Karpas-422 (cell line): Measurements from ENCODE around the gene MAFF. TPM values are rescaled to one million over a fixed set of nuclear protein-coding genes. Genes with fewer than 3 reads are reported as not detected.
"Not testable (repeated sequence)": the region's sequence is repeated elsewhere in the genome, so short reads cannot be mapped to it uniquely, and the experiment has no call there.

Source experiments
- DNase-seq: peaks from one replicate; pipeline ENCODE4 v3.0.0-alpha.2; 2015
- H2AFZ ChIP-seq: fragments of 200-600 bp; sonication (generic); 2 replicates; pipeline ENCODE4 v1.6.1; 2014; ENCODE audit warnings: antibody characterized with exemption, low read length, mixed read lengths
- H3K27ac ChIP-seq: fragments of 200-600 bp; sonication (generic); 2 replicates; pipeline ENCODE4 v1.5.1; 2014; ENCODE audit warnings: mild to moderate bottlenecking, low read length, moderate library complexity
- H3K27me3 ChIP-seq: fragments of 200-600 bp; sonication (generic); 2 replicates; pipeline ENCODE4 v1.6.1; 2014; ENCODE audit warnings: low read length, mixed read lengths
- H3K36me3 ChIP-seq: fragments of 200-600 bp; sonication (generic); 2 replicates; pipeline ENCODE4 v1.6.1; 2014; ENCODE audit warnings: low read length, mixed read lengths; ENCODE audit not compliant: insufficient read depth
- H3K4me1 ChIP-seq: fragments of 200-600 bp; sonication (generic); 2 replicates; pipeline ENCODE4 v1.6.1; 2014; ENCODE audit warnings: mild to moderate bottlenecking, low read length, mixed read lengths
- H3K4me2 ChIP-seq: fragments of 200-600 bp; sonication (generic); 2 replicates; pipeline ENCODE4 v1.6.1; 2014; ENCODE audit warnings: low read length, low read depth, mild to moderate bottlenecking; ENCODE audit not compliant: poor library complexity, severe bottlenecking
- H3K4me3 ChIP-seq: fragments of 200-600 bp; sonication (generic); 2 replicates; pipeline ENCODE4 v1.5.1; 2014; ENCODE audit warnings: mild to moderate bottlenecking, antibody characterized with exemption, low read length, mixed read lengths
- H3K79me2 ChIP-seq: fragments of 200-600 bp; sonication (generic); 2 replicates; pipeline ENCODE4 v1.6.1; 2014; ENCODE audit warnings: mild to moderate bottlenecking, low read length, mixed read lengths
- H3K9ac ChIP-seq: fragments of 200-600 bp; sonication (generic); 2 replicates; pipeline ENCODE4 v1.6.0; 2014; ENCODE audit warnings: low read length
- H3K9me2 ChIP-seq: fragments of 200-600 bp; sonication (generic), shearing (Covaris generic); replicated peaks from 2 replicates; pipeline ENCODE4 v1.6.0; 2014; ENCODE audit warnings: mild to moderate bottlenecking, low read length, moderate library complexity; ENCODE audit not compliant: insufficient read depth
- H3K9me3 ChIP-seq: fragments of 300-700, 200-600 bp; sonication (generic); 2 replicates; pipeline ENCODE4 v1.6.1; 2014; ENCODE audit warnings: low read length, mixed read lengths
- H4K20me1 ChIP-seq: fragments of 200-600 bp; sonication (generic); 2 replicates; pipeline ENCODE4 v1.6.1; 2014; ENCODE audit warnings: mild to moderate bottlenecking, antibody characterized with exemption, low read length, low read depth; ENCODE audit not compliant: insufficient read depth
- total RNA-seq: library from RNA; depleted of rRNA; stranded (reverse); fragments of >200 nt; shearing (Covaris generic); gene quantifications from 2 replicates; pipeline ENCODE4 v1.2.3, GENCODE V29; 2014; ENCODE audit warnings: low replicate concordance

The MAFF gene
- total RNA-seq, 1 experiment from 2014 or later = 2.9 TPM

DNA sequence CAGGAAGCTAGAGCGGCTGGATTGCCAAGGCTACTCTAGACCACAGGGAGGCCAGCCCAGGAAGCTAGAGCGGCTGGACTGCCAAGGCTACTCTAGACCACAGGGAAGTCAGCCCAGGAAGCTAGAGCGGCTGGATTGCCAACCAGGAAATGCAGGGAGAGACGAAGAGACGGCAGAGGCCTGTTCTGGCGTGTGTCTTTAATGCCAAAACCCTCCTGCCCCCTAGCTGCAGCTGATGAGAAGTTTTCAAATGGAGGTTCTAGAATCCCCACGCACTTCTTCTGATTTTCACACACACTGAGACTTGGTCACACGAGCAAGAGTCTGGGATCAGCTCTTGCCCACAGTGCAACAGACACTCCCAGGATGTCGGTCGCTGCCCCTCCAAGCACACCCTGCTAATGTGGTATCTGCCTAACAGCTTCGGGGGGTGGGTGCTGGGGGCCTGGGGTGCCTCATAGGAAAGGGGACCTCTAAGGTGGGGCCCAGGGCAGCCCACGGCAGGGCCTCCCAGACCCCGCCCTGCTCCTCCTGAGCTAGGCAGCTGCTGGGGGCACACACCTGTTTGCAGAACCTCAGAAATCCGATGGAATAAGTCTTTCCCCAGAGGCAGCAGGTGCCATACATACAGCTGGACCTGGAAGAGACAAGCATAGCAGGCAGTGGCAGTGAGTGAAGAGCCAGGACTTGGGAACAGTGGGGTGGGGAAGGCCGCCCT lies 28.5 kb downstream of the MAFF start:
- no peaks in the 10 kb centered on the region for H3K36me3 ChIP-seq

DNA sequence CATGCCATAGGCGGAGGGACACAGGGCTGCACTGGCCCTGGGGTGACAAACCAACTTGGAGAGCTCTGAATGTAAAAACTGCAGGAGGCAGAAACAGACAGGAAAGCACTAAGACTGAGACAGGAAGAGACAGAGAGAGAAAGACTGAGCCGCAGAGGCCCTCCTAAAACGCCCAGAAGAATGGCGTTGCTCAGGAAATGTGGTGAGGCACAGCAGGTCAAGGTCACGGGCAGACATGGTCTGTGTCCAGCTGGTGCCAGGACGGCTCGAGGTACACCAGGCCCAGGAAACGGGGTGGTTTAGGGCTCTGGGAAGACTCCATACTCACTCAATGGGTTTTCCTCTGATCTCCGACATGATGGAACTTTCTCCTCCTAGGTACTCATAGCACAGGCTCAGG lies 29.1 kb downstream of the MAFF start:
- Histone ChIP-seq H3K4me3 (no peak overlapping the region), H3K4me1 (no peaks in the 10 kb centered on the region), H3K9me2 (no peaks in the 10 kb centered on the region), H3K9ac (no peak overlapping the region), H2AFZ (no peak overlapping the region), H3K79me2 (no peaks in the 10 kb centered on the region), H3K4me2 (no peak overlapping the region), H4K20me1 (no peaks in the 10 kb centered on the region), H3K9me3 (no peaks in the 10 kb centered on the region), H3K36me3 (no peaks in the 10 kb centered on the region), H3K27me3 (no peaks in the 10 kb centered on the region), H3K27ac (no peak overlapping the region)
- no peak for DNase-seq

More for the DNA sequence above, 28.5 kb downstream of the MAFF start:
- no peaks in the 10 kb centered on the region for H3K9me3 ChIP-seq
- no peaks in the 10 kb centered on the region for H4K20me1 ChIP-seq
- peak; percentile 78 for DNase-seq
- no peak overlapping the region for H2AFZ ChIP-seq
- H3K27ac ChIP-seq = no peak overlapping the region
- no peaks in the 10 kb centered on the region for H3K4me1 ChIP-seq
- no peak overlapping the region for H3K4me3 ChIP-seq
- no peaks in the 10 kb centered on the region for H3K79me2 ChIP-seq
- no peak overlapping the region for H3K4me2 ChIP-seq
- H3K9ac ChIP-seq = no peak overlapping the region
- no peaks in the 10 kb centered on the region for H3K27me3 ChIP-seq
- no peaks in the 10 kb centered on the region for H3K9me2 ChIP-seq

DNA sequence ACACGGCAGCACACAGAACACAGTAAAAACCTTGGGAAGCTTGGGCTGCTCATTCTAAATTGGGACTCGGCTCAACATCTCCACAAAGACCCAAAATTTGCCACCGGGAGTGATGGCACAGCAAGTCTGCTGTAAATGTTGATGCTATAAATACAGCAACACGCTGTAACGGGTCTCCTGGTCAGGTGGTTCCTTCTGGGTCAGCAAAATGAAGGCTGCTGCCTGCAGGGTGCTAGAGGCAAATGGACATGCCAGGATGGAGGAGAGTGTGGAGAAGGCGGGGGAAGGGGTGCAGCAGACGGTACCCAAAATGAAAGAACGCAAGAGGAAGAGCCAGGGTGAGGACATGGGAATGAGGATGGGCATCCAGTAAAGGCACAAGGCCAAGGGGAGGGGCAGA lies 30.4 kb downstream of the MAFF start:
- Histone ChIP-seq H3K36me3 (no peaks in the 10 kb centered on the region), H3K4me3 (no peak overlapping the region), H3K27me3 (no peaks in the 10 kb centered on the region), H3K9me3 (no peaks in the 10 kb centered on the region), H3K4me1 (no peaks in the 10 kb centered on the region), H3K27ac (no peak overlapping the region), H3K9me2 (no peaks in the 10 kb centered on the region), H4K20me1 (no peaks in the 10 kb centered on the region), H3K9ac (no peak overlapping the region), H3K4me2 (no peak overlapping the region), H2AFZ (no peak overlapping the region), H3K79me2 (no peaks in the 10 kb centered on the region)
- DNase-seq = no peak

DNA sequence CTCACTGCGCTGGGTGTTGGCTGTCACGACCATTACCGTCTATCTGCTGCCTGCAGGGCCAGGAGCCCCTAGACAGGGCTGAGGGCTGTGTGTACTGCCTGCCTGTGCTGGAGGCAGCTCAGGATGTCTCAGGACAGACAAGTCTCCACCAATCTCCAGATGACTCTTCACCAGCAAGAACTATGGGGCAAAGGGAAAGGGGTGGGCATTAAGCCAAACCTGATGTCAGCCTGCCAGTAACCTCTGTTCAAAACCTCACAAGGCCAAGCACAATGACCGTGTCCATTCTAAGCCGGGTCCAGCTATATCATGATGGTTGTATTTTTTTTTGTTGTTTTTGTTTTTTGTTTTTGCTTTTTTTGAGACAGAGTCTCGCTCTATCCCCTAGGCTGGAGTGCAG lies 31.6 kb downstream of the MAFF start:
- H3K4me1 ChIP-seq = no peaks in the 10 kb centered on the region
- no peaks in the 10 kb centered on the region for H3K9me3 ChIP-seq
- H3K36me3 ChIP-seq = no peaks in the 10 kb centered on the region
- no peaks in the 10 kb centered on the region for H3K27me3 ChIP-seq
- no peak overlapping the region for H3K9ac ChIP-seq
- no peak for DNase-seq
- H3K9me2 ChIP-seq = no peaks in the 10 kb centered on the region
- H2AFZ ChIP-seq = no peak overlapping the region
- no peaks in the 10 kb centered on the region for H3K79me2 ChIP-seq
- H4K20me1 ChIP-seq = no peaks in the 10 kb centered on the region
- no peak overlapping the region for H3K4me2 ChIP-seq
- no peak overlapping the region for H3K4me3 ChIP-seq
- no peak overlapping the region for H3K27ac ChIP-seq

DNA sequence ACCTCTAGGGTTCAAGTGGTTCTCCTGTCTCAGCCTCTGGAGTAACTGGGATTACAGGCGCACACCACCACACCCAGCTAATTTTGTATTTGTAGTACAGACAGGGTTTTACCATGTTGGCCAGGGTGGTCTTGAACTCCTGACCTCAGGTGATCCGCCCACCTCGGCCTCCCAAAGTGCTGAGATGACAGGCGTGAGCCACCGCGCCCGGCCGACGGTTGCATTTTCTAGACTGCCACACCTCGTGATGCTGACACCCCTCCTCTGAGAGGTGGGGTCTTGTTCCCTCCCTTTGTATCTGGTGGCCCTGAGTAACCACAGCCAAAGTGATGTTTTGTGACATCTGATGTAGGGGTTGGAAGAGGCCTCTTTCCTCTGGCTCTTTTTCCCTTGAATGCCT lies 32.1 kb downstream of the MAFF start:
- not testable (repeated sequence) for H2AFZ ChIP-seq, H3K27ac ChIP-seq, H3K27me3 ChIP-seq, H3K9me2 ChIP-seq, H3K79me2 ChIP-seq, H3K4me2 ChIP-seq, H3K36me3 ChIP-seq, H3K9ac ChIP-seq, H3K4me1 ChIP-seq, H4K20me1 ChIP-seq, DNase-seq, H3K4me3 ChIP-seq, H3K9me3 ChIP-seq

DNA sequence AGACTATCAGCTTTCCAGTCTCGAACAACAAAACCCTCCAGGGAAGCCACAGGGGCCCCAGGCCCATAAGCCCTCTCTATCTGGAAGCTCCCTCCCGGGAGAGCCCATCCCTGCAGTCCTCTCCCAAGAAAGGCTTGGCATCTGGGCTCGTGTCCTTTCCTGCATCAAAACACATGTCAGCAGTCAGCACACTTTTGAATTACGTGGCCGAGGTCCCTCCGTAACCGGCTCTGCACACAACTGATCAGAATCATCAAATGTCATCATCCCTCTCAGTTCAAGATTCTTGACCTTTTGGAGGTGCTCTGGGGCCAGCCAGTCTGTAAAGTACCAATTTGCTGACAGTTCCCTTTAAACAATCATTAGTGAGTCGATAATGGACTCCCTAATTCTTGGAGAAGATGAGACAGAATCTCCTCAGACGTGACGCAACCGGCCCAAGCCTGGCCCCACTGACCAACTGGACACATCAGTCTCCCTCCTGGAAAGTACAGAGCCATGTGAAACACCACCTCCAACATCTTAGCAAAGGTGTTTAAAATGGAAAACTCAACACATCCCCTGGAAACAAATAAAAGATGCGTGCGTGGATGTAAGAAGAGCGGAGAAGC lies 33.6 kb downstream of the MAFF start:
- H3K9ac ChIP-seq = no peak overlapping the region
- no peaks in the 10 kb centered on the region for H3K9me2 ChIP-seq
- H3K4me1 ChIP-seq = no peaks in the 10 kb centered on the region
- no peaks in the 10 kb centered on the region for H3K9me3 ChIP-seq
- no peak overlapping the region for H3K4me2 ChIP-seq
- no peaks in the 10 kb centered on the region for H4K20me1 ChIP-seq
- H3K27ac ChIP-seq = no peak overlapping the region
- H3K36me3 ChIP-seq = no peaks in the 10 kb centered on the region
- H3K4me3 ChIP-seq = no peak overlapping the region
- H3K27me3 ChIP-seq = no peaks in the 10 kb centered on the region
- H2AFZ ChIP-seq = no peak overlapping the region
- H3K79me2 ChIP-seq = no peaks in the 10 kb centered on the region
- no peak for DNase-seq

DNA sequence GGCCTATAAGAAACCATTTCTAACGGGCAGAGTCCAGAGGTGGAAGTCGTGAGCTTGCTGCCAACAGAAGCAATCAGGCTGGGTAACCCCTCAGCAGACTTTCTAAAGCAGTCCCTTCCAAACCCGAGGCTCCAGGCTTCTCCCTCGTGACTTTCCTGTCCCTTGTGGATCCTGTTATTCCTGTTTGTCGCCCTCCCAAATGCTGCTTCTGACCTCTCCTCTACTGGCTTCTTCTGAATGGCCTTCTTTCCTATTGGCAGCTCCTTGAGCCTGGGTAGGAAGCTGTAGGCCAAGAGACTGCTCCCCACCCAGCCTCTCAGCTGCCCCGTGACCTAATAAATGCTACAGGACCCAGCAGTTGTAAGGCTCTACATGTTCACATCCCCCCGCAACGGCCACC lies 35.0 kb downstream of the MAFF start:
- no peak overlapping the region for H3K9ac ChIP-seq
- H3K4me1 ChIP-seq = no peaks in the 10 kb centered on the region

DNA sequence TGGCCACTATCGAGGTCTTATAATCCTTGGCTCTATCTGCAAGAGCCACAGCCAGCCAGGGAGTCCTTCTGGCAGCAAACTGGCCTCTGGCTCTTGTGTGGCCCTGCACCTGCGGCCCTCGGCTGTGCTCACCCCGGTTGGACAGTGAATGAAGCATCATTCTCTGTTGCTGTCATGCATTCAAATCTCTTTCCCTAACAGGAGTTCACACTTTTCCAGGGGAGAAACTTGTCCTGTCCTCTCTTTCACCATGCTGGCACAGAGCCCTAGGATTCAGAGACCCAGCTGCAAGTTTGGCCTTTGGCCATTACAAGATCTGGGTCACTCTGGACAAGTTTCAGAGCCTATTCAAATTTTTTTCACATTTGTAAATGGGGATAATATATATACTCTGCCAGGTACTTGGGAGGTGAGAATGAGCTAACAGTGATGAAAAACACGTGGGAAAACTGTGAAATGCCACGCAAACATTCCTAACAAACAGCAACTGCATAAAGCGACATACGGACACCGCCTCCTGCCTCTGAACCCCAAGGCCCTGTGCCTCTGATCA lies 36.8 kb downstream of the MAFF start:
- Histone ChIP-seq H4K20me1 (no peaks in the 10 kb centered on the region), H3K9me2 (no peaks in the 10 kb centered on the region), H3K9ac (no peak overlapping the region), H3K27me3 (no peaks in the 10 kb centered on the region), H3K4me1 (peaks cover 13% of the 10 kb centered on the region), H2AFZ (no peak overlapping the region), H3K4me3 (no peak overlapping the region), H3K27ac (no peak overlapping the region), H3K4me2 (no peak overlapping the region), H3K9me3 (no peaks in the 10 kb centered on the region), H3K36me3 (no peaks in the 10 kb centered on the region), H3K79me2 (no peaks in the 10 kb centered on the region)
- DNase-seq = no peak

More for the DNA sequence above, 35.0 kb downstream of the MAFF start:
- H4K20me1 ChIP-seq = no peaks in the 10 kb centered on the region
- no peaks in the 10 kb centered on the region for H3K27me3 ChIP-seq
- no peaks in the 10 kb centered on the region for H3K9me2 ChIP-seq
- no peaks in the 10 kb centered on the region for H3K79me2 ChIP-seq
- H3K36me3 ChIP-seq = no peaks in the 10 kb centered on the region
- no peak for DNase-seq
- no peak overlapping the region for H3K4me3 ChIP-seq
- H3K9me3 ChIP-seq = no peaks in the 10 kb centered on the region
- no peak overlapping the region for H3K27ac ChIP-seq
- no peak overlapping the region for H2AFZ ChIP-seq
- H3K4me2 ChIP-seq = no peak overlapping the region
